NCI-H2196 (cell line): ENCODE measurements around the gene ST13.
"Not testable (repeated sequence)": the region's sequence is repeated elsewhere in the genome, so short reads cannot be mapped to it uniquely, and the experiment has no call there.

Experiments
- DNase-seq: peaks from one replicate; lab custom pipeline; 2025; ENCODE audit not compliant: unreplicated experiment; lab: John Stamatoyannopoulos, UW

The ST13 gene

GRCh38 chr22:40789131-40789530 lies 67.3 kb downstream of the ST13 start:
- DNase-seq = no peak

GRCh38 chr22:40782521-40782920 lies 73.9 kb downstream of the ST13 start:
- no peak for DNase-seq

- not testable (repeated sequence) for DNase-seq
Measured at GRCh38 chr22:40781749-40782148, 74.7 kb downstream of the ST13 start.
